WERI-Rb-1 (cell line): Measurements from ENCODE around the gene LHX3.

ENCODE experiments used
- DNase-seq: peaks from one replicate; pipeline ENCODE4 v3.0.0-alpha.2; 2020
- H3K27ac ChIP-seq: fragments of 250-450 bp; sonication (Bioruptor Pico); 2 replicates; pipeline ENCODE4 v1.5.1; 2020; ENCODE audit warnings: mild to moderate bottlenecking, moderate library complexity
- H3K27me3 ChIP-seq: fragments of 250-450 bp; sonication (Bioruptor Pico); 2 replicates; pipeline ENCODE4 v1.5.1; 2021; ENCODE audit warnings: mild to moderate bottlenecking, low read depth, moderate library complexity; ENCODE audit not compliant: insufficient read depth, severe bottlenecking
- H3K36me3 ChIP-seq: fragments of 250-450 bp; sonication (Bioruptor Pico); 2 replicates; pipeline ENCODE4 v1.5.1; 2020; ENCODE audit warnings: mild to moderate bottlenecking, moderate library complexity
- H3K4me3 ChIP-seq: 2 replicates; pipeline ENCODE4 v1.5.1; 2011; ENCODE audit warnings: low read depth, mild to moderate bottlenecking, control low read depth, low read length
- H3K9me3 ChIP-seq: fragments of 250-450 bp; sonication (Bioruptor Pico); 2 replicates; pipeline ENCODE4 v1.5.1; 2021; ENCODE audit warnings: mild to moderate bottlenecking, moderate library complexity; ENCODE audit not compliant: severe bottlenecking
- CTCF ChIP-seq: IDR thresholded peaks from 2 replicates; pipeline ENCODE4 v1.5.1; 2011; ENCODE audit warnings: low read depth, mild to moderate bottlenecking, control low read depth, inconsistent platforms, low read length

The LHX3 gene

GRCh38 chr9:136192289-136193126 lies 12.4 kb downstream of the LHX3 start:
- Histone ChIP-seq H3K9me3 (no peaks in the 10 kb centered on the region), H3K4me3 (peak overlapping the region; percentile 98), H3K27me3 (no peaks in the 10 kb centered on the region), H3K36me3 (peaks cover 28% of the 10 kb centered on the region), H3K27ac (peak overlapping the region; percentile 100)
- no peak for TF ChIP-seq CTCF
- peak; percentile 97 for DNase-seq

GRCh38 chr9:136191960-136192286 lies 13.0 kb downstream of the LHX3 start:
- Histone ChIP-seq H3K9me3 (no peaks in the 10 kb centered on the region), H3K36me3 (peaks cover 24% of the 10 kb centered on the region), H3K27ac (peak overlapping the region; percentile 100), H3K4me3 (peak overlapping the region; percentile 98), H3K27me3 (no peaks in the 10 kb centered on the region)
- DNase-seq = no peak
- no peak for TF ChIP-seq CTCF

GRCh38 chr9:136191099-136191959 lies 13.6 kb downstream of the LHX3 start:
- peak overlapping the region; percentile 98 for H3K4me3 ChIP-seq
- H3K27ac ChIP-seq = peak overlapping the region; percentile 100
- H3K27me3 ChIP-seq = no peaks in the 10 kb centered on the region
- H3K9me3 ChIP-seq = no peaks in the 10 kb centered on the region
- no peak for TF ChIP-seq CTCF
- peaks cover 18% of the 10 kb centered on the region for H3K36me3 ChIP-seq
- DNase-seq = peak; percentile 46

GRCh38 chr9:136190656-136191055 lies 14.3 kb downstream of the LHX3 start:
- Histone ChIP-seq H3K36me3 (peaks cover 12% of the 10 kb centered on the region), H3K27ac (peak overlapping the region; percentile 100), H3K4me3 (peak overlapping the region; percentile 44), H3K27me3 (no peaks in the 10 kb centered on the region), H3K9me3 (no peaks in the 10 kb centered on the region)
- no peak for DNase-seq
- no peak for TF ChIP-seq CTCF

GRCh38 chr9:136190237-136190601 lies 14.7 kb downstream of the LHX3 start:
- H3K9me3 ChIP-seq = no peaks in the 10 kb centered on the region
- TF ChIP-seq CTCF = no peak
- DNase-seq = no peak
- peaks cover 11% of the 10 kb centered on the region for H3K36me3 ChIP-seq
- peak overlapping the region; percentile 44 for H3K4me3 ChIP-seq
- peak overlapping the region; percentile 100 for H3K27ac ChIP-seq
- H3K27me3 ChIP-seq = no peaks in the 10 kb centered on the region
